ENCODE data around the gene UBE2U. TPM values are rescaled to one million over a fixed set of nuclear protein-coding genes. Genes with fewer than 3 reads are reported as not detected.

Gene UBE2U
- total RNA-seq, 1 experiment from 2014 or later = not detected

GRCh38 chr1:64182207-64182606, 21.2 kb upstream of the UBE2U start:
- no TSS peak for BruUV-seq (replicated peaks)
- CTCF ChIA-PET = no interaction called here
- no peak for TF ChIP-seq CTCF (IDR thresholded peaks at IDR 0.05; ENCODE audit: unreplicated experiment)
- DNase-seq = no peak
- Mint-ChIP-seq H3K4me1 (ENCODE audit: low read depth, unreplicated experiment) (no peaks in the 10 kb centered on the region), H3K27me3 (ENCODE audit: unreplicated experiment) (no peaks in the 10 kb centered on the region), H3K9me3 (ENCODE audit: low read depth, unreplicated experiment) (no peaks in the 10 kb centered on the region), H3K36me3 (ENCODE audit: insufficient read depth, unreplicated experiment) (peaks cover 27% of the 10 kb centered on the region), H3K27ac (ENCODE audit: unreplicated experiment) (peak overlapping the region; percentile 11), H3K4me3 (ENCODE audit: low read depth, unreplicated experiment) (no peak overlapping the region)
- intact Hi-C loops (cut with micrococcal nuclease; ENCODE audit: unreplicated experiment) = no loop called here

GRCh38 chr1:64183395-64184002, 19.9 kb upstream of the UBE2U start:
- DNase-seq = no peak
- Mint-ChIP-seq H3K27ac (ENCODE audit: unreplicated experiment) (no peak overlapping the region), H3K9me3 (ENCODE audit: low read depth, unreplicated experiment) (peaks cover 3% of the 10 kb centered on the region), H3K27me3 (ENCODE audit: unreplicated experiment) (no peaks in the 10 kb centered on the region), H3K4me1 (ENCODE audit: low read depth, unreplicated experiment) (no peaks in the 10 kb centered on the region), H3K36me3 (ENCODE audit: insufficient read depth, unreplicated experiment) (peaks cover 19% of the 10 kb centered on the region), H3K4me3 (ENCODE audit: low read depth, unreplicated experiment) (no peak overlapping the region)
- no peak for TF ChIP-seq CTCF (IDR thresholded peaks at IDR 0.05; ENCODE audit: unreplicated experiment)
- no TSS peak for BruUV-seq (replicated peaks)
- CTCF ChIA-PET = no interaction called here
- intact Hi-C loops (cut with micrococcal nuclease; ENCODE audit: unreplicated experiment) = no loop called here

GRCh38 chr1:64184003-64184440, 19.4 kb upstream of the UBE2U start:
- Mint-ChIP-seq H3K27ac (ENCODE audit: unreplicated experiment) (no peak overlapping the region), H3K36me3 (ENCODE audit: insufficient read depth, unreplicated experiment) (peaks cover 13% of the 10 kb centered on the region), H3K4me1 (ENCODE audit: low read depth, unreplicated experiment) (no peaks in the 10 kb centered on the region), H3K27me3 (ENCODE audit: unreplicated experiment) (no peaks in the 10 kb centered on the region), H3K4me3 (ENCODE audit: low read depth, unreplicated experiment) (no peak overlapping the region), H3K9me3 (ENCODE audit: low read depth, unreplicated experiment) (peaks cover 3% of the 10 kb centered on the region)
- no TSS peak for BruUV-seq (replicated peaks)
- intact Hi-C loops (cut with micrococcal nuclease; ENCODE audit: unreplicated experiment) = no loop called here
- CTCF ChIA-PET = no interaction called here
- no peak for DNase-seq
- TF ChIP-seq CTCF (IDR thresholded peaks at IDR 0.05; ENCODE audit: unreplicated experiment) = no peak

- CTCF ChIA-PET = no interaction called here
- peak; percentile 10 for DNase-seq
- H3K4me3 Mint-ChIP-seq (ENCODE audit: low read depth, unreplicated experiment) = no peak overlapping the region
- H3K36me3 Mint-ChIP-seq (ENCODE audit: insufficient read depth, unreplicated experiment) = peaks cover 12% of the 10 kb centered on the region
- BruUV-seq (replicated peaks) = no TSS peak
- TF ChIP-seq CTCF (IDR thresholded peaks at IDR 0.05; ENCODE audit: unreplicated experiment) = no peak
- intact Hi-C loops (cut with micrococcal nuclease; ENCODE audit: unreplicated experiment) = no loop called here
- H3K9me3 Mint-ChIP-seq (ENCODE audit: low read depth, unreplicated experiment) = peaks cover 3% of the 10 kb centered on the region
- H3K4me1 Mint-ChIP-seq (ENCODE audit: low read depth, unreplicated experiment) = no peaks in the 10 kb centered on the region
- H3K27me3 Mint-ChIP-seq (ENCODE audit: unreplicated experiment) = no peaks in the 10 kb centered on the region
- H3K27ac Mint-ChIP-seq (ENCODE audit: unreplicated experiment) = no peak overlapping the region
Observed at GRCh38 chr1:64186138-64186897, 17.1 kb upstream of the UBE2U start.

Measured in Calu3 (cell line).